HepG2 (cell line): ENCODE measurements around the gene OTOG. TPM values are rescaled to one million over a fixed set of nuclear protein-coding genes. Genes with fewer than 3 reads are reported as not detected.

Source experiments
- ATAC-seq: fragments of 200-7000 bp; cut with Tn5 transposase; 3 replicates; pipeline ENCODE4 v1.9.1; 2020; ENCODE audit warnings: mild to moderate bottlenecking, moderate library complexity
- BruUV-seq: library from RNA; stranded (reverse); fragments of 400-500 nt; replicated peaks from 2 replicates; lab custom pipeline; 2021; lab: Mats Ljungman, UMichigan
- CTCF ChIA-PET: fragments of 300-600 bp; formaldehyde crosslinking; extraction: SDS; loops from one replicate; lab custom pipeline; 2021; ENCODE audit warnings: low total read pairs, inconsistent platforms, low intra/inter-chr PET ratio; lab: Yijun Ruan, JAX
- POLR2A ChIA-PET: fragments of 350-600 bp; sonication (Branson Sonifier 250); formaldehyde crosslinking; loops from one replicate; lab custom pipeline; 2020; ENCODE audit warnings: antibody characterized with exemption, inconsistent platforms; lab: Yijun Ruan, JAX
- DNase-seq: peaks from one replicate; pipeline ENCODE4 v3.0.0-alpha.2; 2015; ENCODE audit warnings: low spot score
- FAIRE-seq: peaks from 3 replicates; lab custom pipeline; 2011; peaks lifted over from hg19 to GRCh38; lab: Jason Lieb, UNC
- H2AFZ ChIP-seq: one replicate; pipeline ENCODE4 v1.6.1; 2011; ENCODE audit warnings: low read length, inconsistent platforms
- H3K27ac ChIP-seq: fragments of 300-600 bp; 3 replicates; pipeline ENCODE4 v1.8.0; 2011; ENCODE audit warnings: mixed run types, mild to moderate bottlenecking, mixed read lengths, low read length, inconsistent platforms; ENCODE audit not compliant: insufficient read depth; ENCODE audit errors: extremely low read length
- H3K27me3 ChIP-seq, 2 experiments: fragments of 200-600 bp in 1 of 2; 2 replicates in 1 of 2; 3 replicates in 1 of 2; pipeline versions ENCODE4 v1.6.0 to v1.8.0; 2011; ENCODE audit warnings: low read length in 2 of 2, mild to moderate bottlenecking in 2 of 2, moderate library complexity in 2 of 2, inconsistent platforms in 1 of 2; ENCODE audit not compliant: insufficient read depth in 2 of 2, control insufficient read depth in 1 of 2
- H3K36me3 ChIP-seq, 2 experiments: fragments of 200-600 bp in 1 of 2; replicated peaks in 1 of 2; 2 replicates in 1 of 2; 3 replicates in 1 of 2; pipeline versions ENCODE4 v1.5.1 to v1.8.0; 2011; ENCODE audit warnings: low read length in 2 of 2, inconsistent platforms in 1 of 2; ENCODE audit not compliant: insufficient read depth in 2 of 2, control insufficient read depth in 1 of 2
- H3K4me1 ChIP-seq: 2 replicates; pipeline ENCODE4 v1.5.1; 2012; ENCODE audit warnings: low read length, inconsistent platforms; ENCODE audit not compliant: insufficient read depth
- H3K4me2 ChIP-seq: 2 replicates; pipeline ENCODE4 v1.6.0; 2011; ENCODE audit warnings: low read depth, low read length, inconsistent platforms
- H3K4me3 ChIP-seq, 3 experiments: fragments of 200-600 bp in 1 of 3; sonication (generic), shearing (Covaris generic) in 1 of 3; replicated peaks in 1 of 3; 2 replicates each; pipeline ENCODE4 v1.5.1; 2011 to 2016; ENCODE audit warnings: low read length in 3 of 3, inconsistent platforms in 2 of 3, low read depth in 2 of 3, mild to moderate bottlenecking in 2 of 3, control low read depth in 1 of 3, mixed read lengths in 1 of 3; ENCODE audit not compliant: insufficient read depth in 1 of 3
- H3K79me2 ChIP-seq: one replicate; pipeline ENCODE4 v1.6.1; 2011; ENCODE audit warnings: low read length, inconsistent platforms; ENCODE audit not compliant: insufficient read depth
- H3K9ac ChIP-seq: 2 replicates; pipeline ENCODE4 v1.6.0; 2011; ENCODE audit warnings: mild to moderate bottlenecking, low read depth, low read length, inconsistent platforms; ENCODE audit not compliant: insufficient read depth
- H3K9me3 ChIP-seq: 2 replicates; pipeline ENCODE4 v1.5.1; 2012; ENCODE audit warnings: mild to moderate bottlenecking, low read length
- H4K20me1 ChIP-seq: 2 replicates; pipeline ENCODE4 v1.6.0; 2011; ENCODE audit warnings: inconsistent platforms, mild to moderate bottlenecking, low read length, moderate library complexity; ENCODE audit not compliant: insufficient read depth
- FIP1L1 ChIP-seq: fragments of 200-400 bp; formaldehyde crosslinking; IDR thresholded peaks from 2 replicates; pipeline ENCODE4 v1.6.1; 2018; ENCODE audit warnings: low read depth, mild to moderate bottlenecking, low read length, moderate library complexity, borderline replicate concordance; ENCODE audit not compliant: insufficient read depth
- THAP9 ChIP-seq: sonication (generic); formaldehyde crosslinking; IDR thresholded peaks from 2 replicates; pipeline ENCODE4; 2020; ENCODE audit warnings: missing genetic modification reagents, mild to moderate bottlenecking, borderline replicate concordance
- ZNF788 ChIP-seq: sonication (generic); formaldehyde crosslinking; IDR thresholded peaks from 2 replicates; pipeline ENCODE4 v1.5.0; 2020; ENCODE audit warnings: mild to moderate bottlenecking, missing genetic modification reagents, borderline replicate concordance
- WGBS: methylation state at CpG from one replicate; pipeline ENCODE4 v1.1.6; 2017; ENCODE audit warnings: low lambda C conversion rate; 5-methylcytosine and 5-hydroxymethylcytosine counted together
- in situ Hi-C: cut with HindIII; loops from 2 replicates; pipeline ENCODE4 v1.10.0; 2017; ENCODE audit warnings: low pct_unique_long_range_greater_than_20kb; ENCODE audit not compliant: extremely low pct_ligation_motif_present
- intact Hi-C: fragments of 100-400 bp; cut with micrococcal nuclease; formaldehyde crosslinking; loops from one replicate; pipeline ENCODE4 v1.10.0; 2022; ENCODE audit not compliant: unreplicated experiment
- polyA plus RNA-seq, 8 experiments: library from polyadenylated mRNA; depleted of rRNA in 3 of 8; stranded (reverse) in 7 of 8; unstranded in 1 of 8; fragments of >200 nt; fragmentation: Illumina TruSeq in 4 of 8; extraction: Trizol in 4 of 8; gene quantifications; 2 replicates each; pipeline versions ENCODE4 v1.2.1 to v1.2.3, GENCODE V29; 2011 to 2016; ENCODE audit warnings: low read depth in 4 of 8, missing spikeins in 1 of 8, mixed read lengths in 1 of 8; ENCODE audit not compliant: insufficient read depth in 1 of 8
- total RNA-seq, 5 experiments: library from RNA; depleted of rRNA; stranded (reverse); fragments of >200 nt; fragmentation: Illumina TruSeq; extraction: Trizol; gene quantifications; 2 replicates each; pipeline ENCODE4 v1.2.3, GENCODE V29; 2016; ENCODE audit warnings: low read depth in 1 of 5
- TF ChIP-seq, protein P1 (sequence below): sonication (generic); formaldehyde crosslinking; IDR thresholded peaks from 2 replicates; pipeline ENCODE4 v1.4.0; 2020; ENCODE audit warnings: missing genetic modification reagents
- TF ChIP-seq, protein P2 (sequence below): sonication (generic); formaldehyde crosslinking; IDR thresholded peaks from 2 replicates; pipeline ENCODE4 v1.5.0; 2020; ENCODE audit warnings: mild to moderate bottlenecking, missing genetic modification reagents, moderate library complexity

Gene OTOG
- total and polyA plus RNA-seq, 2 of the 13 experiments (the other 11 are each of a cell fraction or from before 2014, with no cell fraction given) = not detected

GRCh38 chr11:17561111-17561415 lies 14.0 kb downstream of the OTOG start:
- Histone ChIP-seq H3K4me1 (0 out of 2 replicates have a peak, but pooled peaks cover 7% of the 10 kb centered on the region), H4K20me1 (no peaks in the 10 kb centered on the region), H3K4me2 (no peak overlapping the region), H3K4me3 (no peak overlapping the region), H3K27me3 (peaks cover 8 to 14% of the 10 kb centered on the region in 2 experiments; a peak in 3 of 5 replicates), H3K36me3 (no peaks in the 10 kb centered on the region), H3K79me2 (no peaks in the 10 kb centered on the region), H3K9ac (no peak overlapping the region), H2AFZ (no peak overlapping the region), H3K27ac (no peak overlapping the region), H3K9me3 (no peaks in the 10 kb centered on the region)
- in situ Hi-C loops = no loop called here
- ChIA-PET POLR2A (no interaction called here), CTCF (no interaction called here)
- 0% methylated on average over 1 of the region's 4 CpGs for WGBS
- intact Hi-C loops = no loop called here
- FAIRE-seq = no peak
- no peak for DNase-seq
- ATAC-seq = no peak
- BruUV-seq = no TSS peak
- TF ChIP-seq, protein P1, sequence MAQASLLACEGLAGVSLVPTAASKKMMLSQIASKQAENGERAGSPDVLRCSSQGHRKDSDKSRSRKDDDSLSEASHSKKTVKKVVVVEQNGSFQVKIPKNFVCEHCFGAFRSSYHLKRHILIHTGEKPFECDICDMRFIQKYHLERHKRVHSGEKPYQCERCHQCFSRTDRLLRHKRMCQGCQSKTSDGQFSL = no peak

GRCh38 chr11:17561526-17561925 lies 14.5 kb downstream of the OTOG start:
- H3K9ac ChIP-seq = no peak overlapping the region
- H3K27ac ChIP-seq = no peak overlapping the region
- no peak for DNase-seq
- intact Hi-C loops = no loop called here
- 45% methylated on average over 9 of the region's 9 CpGs for WGBS
- FAIRE-seq = no peak
- ATAC-seq = no peak
- CTCF ChIA-PET = no interaction called here
- no peak overlapping the region for H2AFZ ChIP-seq
- TF ChIP-seq, protein P2, sequence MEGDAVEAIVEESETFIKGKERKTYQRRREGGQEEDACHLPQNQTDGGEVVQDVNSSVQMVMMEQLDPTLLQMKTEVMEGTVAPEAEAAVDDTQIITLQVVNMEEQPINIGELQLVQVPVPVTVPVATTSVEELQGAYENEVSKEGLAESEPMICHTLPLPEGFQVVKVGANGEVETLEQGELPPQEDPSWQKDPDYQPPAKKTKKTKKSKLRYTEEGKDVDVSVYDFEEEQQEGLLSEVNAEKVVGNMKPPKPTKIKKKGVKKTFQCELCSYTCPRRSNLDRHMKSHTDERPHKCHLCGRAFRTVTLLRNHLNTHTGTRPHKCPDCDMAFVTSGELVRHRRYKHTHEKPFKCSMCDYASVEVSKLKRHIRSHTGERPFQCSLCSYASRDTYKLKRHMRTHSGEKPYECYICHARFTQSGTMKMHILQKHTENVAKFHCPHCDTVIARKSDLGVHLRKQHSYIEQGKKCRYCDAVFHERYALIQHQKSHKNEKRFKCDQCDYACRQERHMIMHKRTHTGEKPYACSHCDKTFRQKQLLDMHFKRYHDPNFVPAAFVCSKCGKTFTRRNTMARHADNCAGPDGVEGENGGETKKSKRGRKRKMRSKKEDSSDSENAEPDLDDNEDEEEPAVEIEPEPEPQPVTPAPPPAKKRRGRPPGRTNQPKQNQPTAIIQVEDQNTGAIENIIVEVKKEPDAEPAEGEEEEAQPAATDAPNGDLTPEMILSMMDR = no peak
- TF ChIP-seq FIP1L1 (no peak), ZNF788 (CRISPR knock-in tag) (no peak), THAP9 (CRISPR knock-in tag) (no peak)
- BruUV-seq = no TSS peak
- no peaks in the 10 kb centered on the region for H4K20me1 ChIP-seq
- in situ Hi-C loops = no loop called here
- H3K36me3 ChIP-seq = no peaks in the 10 kb centered on the region
- no peak overlapping the region for H3K4me2 ChIP-seq
- no peaks in the 10 kb centered on the region for H3K79me2 ChIP-seq
- no peak overlapping the region for H3K4me3 ChIP-seq
- POLR2A ChIA-PET = no interaction called here
- peaks cover 8 to 14% of the 10 kb centered on the region in 2 experiments; a peak in 3 of 5 replicates for H3K27me3 ChIP-seq
- no peaks in the 10 kb centered on the region for H3K9me3 ChIP-seq
- 0 out of 2 replicates have a peak, but pooled peaks cover 7% of the 10 kb centered on the region for H3K4me1 ChIP-seq
